IPS-NIHi11 (cell line): ENCODE data around the gene SLC6A13.
A peak's percentile ranks its signal among the peaks of the same experiment; 100 is the strongest.
"Not testable (repeated sequence)": the region's sequence is repeated elsewhere in the genome, so short reads cannot be mapped to it uniquely, and the experiment has no call there.

ENCODE experiments used
- DNase-seq: peaks from one replicate; pipeline ENCODE4 v3.0.0; 2012; ENCODE audit warnings: mixed read lengths, low spot score

Gene SLC6A13

GRCh38 chr12:197911-198695 is 64.5 kb downstream of the SLC6A13 start:
- DNase-seq = no peak

GRCh38 chr12:197347-197746 is 65.3 kb downstream of the SLC6A13 start:
- no peak for DNase-seq

- DNase-seq = no peak
Observed at GRCh38 chr12:196436-196835, 66.2 kb downstream of the SLC6A13 start.

GRCh38 chr12:195951-196350 is 66.7 kb downstream of the SLC6A13 start:
- no peak for DNase-seq

- no peak for DNase-seq
Observed at GRCh38 chr12:195156-195555, 67.5 kb downstream of the SLC6A13 start.

GRCh38 chr12:194276-194675 is 68.4 kb downstream of the SLC6A13 start:
- DNase-seq = no peak

- DNase-seq = no peak
Observed at GRCh38 chr12:193261-193660, 69.4 kb downstream of the SLC6A13 start.

- DNase-seq = no peak
Observed at GRCh38 chr12:191541-191940, 71.1 kb downstream of the SLC6A13 start.

GRCh38 chr12:190881-191280 is 71.8 kb downstream of the SLC6A13 start:
- DNase-seq = no peak

GRCh38 chr12:189622-189962 is 73.0 kb downstream of the SLC6A13 start:
- DNase-seq = no peak

GRCh38 chr12:188910-189621 is 73.6 kb downstream of the SLC6A13 start:
- peak; percentile 99 for DNase-seq

- not testable (repeated sequence) for DNase-seq
Observed at GRCh38 chr12:187986-188909, 74.4 kb downstream of the SLC6A13 start.

GRCh38 chr12:186006-186625 is 76.5 kb downstream of the SLC6A13 start:
- DNase-seq = no peak

GRCh38 chr12:185576-185955 is 77.1 kb downstream of the SLC6A13 start:
- no peak for DNase-seq

GRCh38 chr12:184811-185575 is 77.6 kb downstream of the SLC6A13 start:
- no peak for DNase-seq

GRCh38 chr12:182381-182892 is 80.2 kb downstream of the SLC6A13 start:
- no peak for DNase-seq

- no peak for DNase-seq
Observed at GRCh38 chr12:181921-182320, 80.7 kb downstream of the SLC6A13 start.

GRCh38 chr12:180445-180844 is 82.2 kb downstream of the SLC6A13 start:
- DNase-seq = no peak

- no peak for DNase-seq
Observed at GRCh38 chr12:179885-180284, 82.8 kb downstream of the SLC6A13 start.

- no peak for DNase-seq
Observed at GRCh38 chr12:179131-179884, 83.3 kb downstream of the SLC6A13 start.

GRCh38 chr12:178829-179109 is 83.9 kb downstream of the SLC6A13 start:
- no peak for DNase-seq
